GM12865 (cell line): ENCODE measurements around the gene TOM1.

Experiments
- DNase-seq: peaks from one replicate; pipeline ENCODE4 v3.0.0; 2010; ENCODE audit warnings: low read depth
- H3K4me3 ChIP-seq: 2 replicates; pipeline ENCODE4 v1.5.1; 2011; ENCODE audit warnings: mild to moderate bottlenecking, low read depth, low read length, control low read depth
- TF ChIP-seq, protein P1 (sequence below): IDR thresholded peaks from 2 replicates; pipeline ENCODE4 v1.5.1; 2011; ENCODE audit warnings: low read length, control low read depth, low read depth, inconsistent platforms; ENCODE audit not compliant: insufficient read depth; ENCODE audit errors: missing control alignments

Gene TOM1

DNA sequence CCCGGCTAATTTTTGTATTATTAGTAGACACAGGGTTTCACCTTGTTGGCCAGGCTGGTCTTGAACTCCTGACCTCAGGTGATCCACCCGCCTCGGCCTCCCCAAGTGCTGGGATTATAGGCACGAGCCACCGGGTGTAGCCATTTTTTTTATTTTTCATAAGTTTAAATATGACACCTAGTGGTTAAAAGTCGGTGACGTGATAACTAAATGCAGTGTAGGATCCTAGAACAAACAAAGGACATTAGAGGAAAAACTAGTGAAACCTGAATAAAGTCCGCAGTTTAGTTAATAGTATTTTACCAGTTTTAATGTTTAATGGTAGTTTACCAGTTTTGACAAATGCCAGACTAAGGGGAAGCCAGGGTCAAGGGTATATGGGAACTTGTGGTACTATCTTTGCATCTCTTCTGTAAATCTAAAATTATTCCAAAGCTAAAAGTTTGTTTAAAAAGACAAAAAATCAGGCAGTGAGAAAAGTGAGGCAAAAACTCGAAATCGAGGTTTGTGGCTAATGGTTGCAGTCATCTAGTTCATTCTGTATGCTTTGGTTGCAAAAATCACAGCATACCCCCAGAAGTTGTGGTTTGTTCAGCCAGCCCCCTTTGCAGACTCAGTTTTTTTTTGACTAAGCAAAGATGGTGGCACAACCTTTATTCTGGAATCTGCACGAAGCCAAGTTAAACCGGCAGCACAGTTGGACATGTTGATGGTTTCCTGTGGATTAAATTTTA, 29.6 kb downstream of the TOM1 start:
- TF ChIP-seq, protein P1, sequence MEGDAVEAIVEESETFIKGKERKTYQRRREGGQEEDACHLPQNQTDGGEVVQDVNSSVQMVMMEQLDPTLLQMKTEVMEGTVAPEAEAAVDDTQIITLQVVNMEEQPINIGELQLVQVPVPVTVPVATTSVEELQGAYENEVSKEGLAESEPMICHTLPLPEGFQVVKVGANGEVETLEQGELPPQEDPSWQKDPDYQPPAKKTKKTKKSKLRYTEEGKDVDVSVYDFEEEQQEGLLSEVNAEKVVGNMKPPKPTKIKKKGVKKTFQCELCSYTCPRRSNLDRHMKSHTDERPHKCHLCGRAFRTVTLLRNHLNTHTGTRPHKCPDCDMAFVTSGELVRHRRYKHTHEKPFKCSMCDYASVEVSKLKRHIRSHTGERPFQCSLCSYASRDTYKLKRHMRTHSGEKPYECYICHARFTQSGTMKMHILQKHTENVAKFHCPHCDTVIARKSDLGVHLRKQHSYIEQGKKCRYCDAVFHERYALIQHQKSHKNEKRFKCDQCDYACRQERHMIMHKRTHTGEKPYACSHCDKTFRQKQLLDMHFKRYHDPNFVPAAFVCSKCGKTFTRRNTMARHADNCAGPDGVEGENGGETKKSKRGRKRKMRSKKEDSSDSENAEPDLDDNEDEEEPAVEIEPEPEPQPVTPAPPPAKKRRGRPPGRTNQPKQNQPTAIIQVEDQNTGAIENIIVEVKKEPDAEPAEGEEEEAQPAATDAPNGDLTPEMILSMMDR, result no peak
- DNase-seq, result no peak
- no peak overlapping the region for H3K4me3 ChIP-seq

DNA sequence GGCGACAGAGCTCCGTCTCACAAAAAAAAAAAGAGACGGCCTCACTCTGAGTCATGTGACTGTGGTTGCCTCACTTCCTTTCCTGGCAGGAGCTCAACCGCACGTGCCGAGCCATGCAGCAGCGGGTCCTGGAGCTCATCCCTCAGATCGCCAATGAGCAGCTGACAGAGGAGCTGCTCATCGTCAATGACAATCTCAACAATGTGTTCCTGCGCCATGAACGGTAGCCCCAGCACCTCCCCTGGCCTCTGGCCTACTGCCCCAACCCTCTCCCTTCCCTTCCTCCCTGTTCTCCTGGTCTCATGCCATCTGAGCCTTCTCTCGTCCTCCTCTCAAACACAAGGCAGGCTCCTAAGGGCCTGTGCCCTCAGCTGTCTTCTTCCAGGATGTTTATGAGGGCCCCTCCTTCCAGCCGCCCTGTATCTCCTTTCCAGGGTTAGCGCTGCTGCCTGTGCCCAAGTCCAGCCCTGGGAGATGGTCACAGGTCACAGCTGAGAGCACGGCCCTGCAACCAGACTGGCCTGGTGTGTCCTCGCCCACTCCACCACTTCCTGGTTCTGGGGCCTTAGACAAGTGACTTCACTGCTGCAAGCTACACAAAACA, 30.7 kb downstream of the TOM1 start:
- TF ChIP-seq, protein P1, result no peak
- peak; percentile 49 for DNase-seq
- no peak overlapping the region for H3K4me3 ChIP-seq

DNA sequence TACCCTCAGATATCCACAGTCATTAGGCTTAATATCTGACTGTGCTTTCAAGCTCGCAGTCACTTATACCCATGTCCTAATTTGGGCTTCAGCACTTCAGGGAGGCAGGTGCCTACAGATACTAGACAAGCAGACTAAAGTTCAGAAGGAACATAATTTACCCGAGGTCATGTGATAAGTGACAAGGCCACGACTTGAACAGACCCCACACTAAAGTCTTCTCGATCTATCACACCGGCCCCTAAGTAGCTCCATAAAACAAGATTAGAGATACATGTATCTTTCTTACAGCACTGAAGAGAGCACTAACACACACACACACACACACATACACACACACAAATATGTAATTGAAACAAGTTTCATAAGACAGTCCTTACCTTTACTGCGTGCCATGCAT, 32.6 kb downstream of the TOM1 start:
- TF ChIP-seq, protein P1, result no peak
- DNase-seq, result no peak
- H3K4me3 ChIP-seq, result no peak overlapping the region

GRCh38 chr22:35333220-35333619, 33.5 kb downstream of the TOM1 start:
- TF ChIP-seq, protein P1, result no peak
- H3K4me3 ChIP-seq, result no peak overlapping the region
- no peak for DNase-seq

DNA sequence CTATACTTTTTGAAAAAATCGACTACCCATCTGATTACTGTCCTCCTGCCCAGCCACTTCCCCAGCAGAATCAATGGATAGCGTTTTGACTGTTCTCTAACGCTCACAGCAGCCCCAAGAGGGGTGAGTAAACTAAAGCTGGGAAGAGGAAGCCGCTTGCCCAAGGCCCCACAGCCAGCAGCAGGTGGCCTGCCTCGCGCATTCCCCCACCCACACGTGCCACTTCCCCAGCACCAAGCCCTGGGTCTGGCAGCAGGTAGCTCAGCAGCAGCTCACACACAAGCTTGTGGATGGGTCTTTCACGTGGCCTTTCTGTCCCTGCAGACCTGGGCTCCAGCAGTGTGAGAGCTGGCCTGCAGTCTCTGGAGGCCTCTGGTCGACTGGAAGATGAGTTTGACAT, 34.3 kb downstream of the TOM1 start:
- H3K4me3 ChIP-seq, result no peak overlapping the region

GRCh38 chr22:35335468-35335867, 35.8 kb downstream of the TOM1 start:
- TF ChIP-seq, protein P1, result no peak
- no peak overlapping the region for H3K4me3 ChIP-seq
- DNase-seq, result no peak

More for the DNA sequence above, 34.3 kb downstream of the TOM1 start:
- TF ChIP-seq, protein P1, result no peak
- no peak for DNase-seq
